RWPE1 (cell line): Measurements from ENCODE around the gene LARP4B.

Experiments used
- CTCF ChIA-PET: fragments of 350-600 bp; sonication (Branson Sonifier 250); formaldehyde crosslinking; extraction: SDS; loops from one replicate; lab custom pipeline; 2021; lab: Yijun Ruan, JAX
- POLR2A ChIA-PET: fragments of 400-600 bp; formaldehyde crosslinking; extraction: SDS; loops from one replicate; lab custom pipeline; 2020; ENCODE audit warnings: antibody characterized with exemption; ENCODE audit not compliant: low non-redundant PET; lab: Yijun Ruan, JAX
- DNase-seq: peaks from one replicate; pipeline ENCODE4 v3.0.0; 2012; ENCODE audit warnings: low spot score
- H3K27ac ChIP-seq: fragments of 450-650 bp; 2 replicates; pipeline ENCODE4 v1.5.1; 2017
- CTCF ChIP-seq: fragments of 450-650 bp; conservative IDR thresholded peaks from 2 replicates; pipeline ENCODE4 v1.5.1; 2017; ENCODE audit warnings: low read depth, mild to moderate bottlenecking

Gene LARP4B

GRCh38 chr10:895324-895723 is 36.2 kb downstream of the LARP4B start:
- DNase-seq = no peak
- H3K27ac ChIP-seq = no peak overlapping the region
- no peak for TF ChIP-seq CTCF
- ChIA-PET POLR2A (no interaction called here), CTCF (no interaction called here)

GRCh38 chr10:878895-879294 is 52.6 kb downstream of the LARP4B start:
- ChIA-PET CTCF (no interaction called here), POLR2A (no interaction called here)
- DNase-seq = no peak
- no peak overlapping the region for H3K27ac ChIP-seq
- no peak for TF ChIP-seq CTCF

GRCh38 chr10:878333-878759 is 53.2 kb downstream of the LARP4B start:
- ChIA-PET CTCF (no interaction called here), POLR2A (interaction anchor here (0.5 kb wide), 1 partner anchor 53 kb away, joined by 3 read pairs; the partner anchor contains the start of gene LARP4B)
- DNase-seq = no peak
- no peak for TF ChIP-seq CTCF
- no peak overlapping the region for H3K27ac ChIP-seq

- H3K27ac ChIP-seq = no peak overlapping the region
- TF ChIP-seq CTCF = no peak
- no peak for DNase-seq
- POLR2A ChIA-PET = no interaction called here
- CTCF ChIA-PET = no interaction called here
Observed at GRCh38 chr10:876438-876837, 55.1 kb downstream of the LARP4B start.

GRCh38 chr10:873020-873419 is 58.5 kb downstream of the LARP4B start:
- no peak for TF ChIP-seq CTCF
- CTCF ChIA-PET = interaction anchor here (0.8 kb wide), 1 partner anchor 60 kb away, joined by 3 read pairs; no protein-coding TSS in a partner anchor
- POLR2A ChIA-PET = no interaction called here
- no peak for DNase-seq
- no peak overlapping the region for H3K27ac ChIP-seq

- no peak for DNase-seq
- ChIA-PET CTCF (no interaction called here), POLR2A (interaction anchor here (0.6 kb wide), 1 partner anchor 10 kb away, joined by 6 read pairs; no protein-coding TSS in a partner anchor)
- no peak for TF ChIP-seq CTCF
- H3K27ac ChIP-seq = no peak overlapping the region
Observed at GRCh38 chr10:871951-872403, 59.5 kb downstream of the LARP4B start.
